Activated CD4-positive, alpha-beta T cell treated with anti-CD3 and anti-CD28 coated beads, Interleukin-2, amount 50 U/mL, for 48 hours (primary cell): ENCODE results near the gene CLPTM1.
"Not testable (repeated sequence)": the region's sequence is repeated elsewhere in the genome, so short reads cannot be mapped to it uniquely, and the experiment has no call there.

Source experiments
- DNase-seq, 2 experiments: peaks; one replicate each; pipeline ENCODE4 v3.0.0-alpha.2; 2020

CLPTM1 gene, protein sequence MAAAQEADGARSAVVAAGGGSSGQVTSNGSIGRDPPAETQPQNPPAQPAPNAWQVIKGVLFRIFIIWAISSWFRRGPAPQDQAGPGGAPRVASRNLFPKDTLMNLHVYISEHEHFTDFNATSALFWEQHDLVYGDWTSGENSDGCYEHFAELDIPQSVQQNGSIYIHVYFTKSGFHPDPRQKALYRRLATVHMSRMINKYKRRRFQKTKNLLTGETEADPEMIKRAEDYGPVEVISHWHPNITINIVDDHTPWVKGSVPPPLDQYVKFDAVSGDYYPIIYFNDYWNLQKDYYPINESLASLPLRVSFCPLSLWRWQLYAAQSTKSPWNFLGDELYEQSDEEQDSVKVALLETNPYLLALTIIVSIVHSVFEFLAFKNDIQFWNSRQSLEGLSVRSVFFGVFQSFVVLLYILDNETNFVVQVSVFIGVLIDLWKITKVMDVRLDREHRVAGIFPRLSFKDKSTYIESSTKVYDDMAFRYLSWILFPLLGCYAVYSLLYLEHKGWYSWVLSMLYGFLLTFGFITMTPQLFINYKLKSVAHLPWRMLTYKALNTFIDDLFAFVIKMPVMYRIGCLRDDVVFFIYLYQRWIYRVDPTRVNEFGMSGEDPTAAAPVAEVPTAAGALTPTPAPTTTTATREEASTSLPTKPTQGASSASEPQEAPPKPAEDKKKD

DNA sequence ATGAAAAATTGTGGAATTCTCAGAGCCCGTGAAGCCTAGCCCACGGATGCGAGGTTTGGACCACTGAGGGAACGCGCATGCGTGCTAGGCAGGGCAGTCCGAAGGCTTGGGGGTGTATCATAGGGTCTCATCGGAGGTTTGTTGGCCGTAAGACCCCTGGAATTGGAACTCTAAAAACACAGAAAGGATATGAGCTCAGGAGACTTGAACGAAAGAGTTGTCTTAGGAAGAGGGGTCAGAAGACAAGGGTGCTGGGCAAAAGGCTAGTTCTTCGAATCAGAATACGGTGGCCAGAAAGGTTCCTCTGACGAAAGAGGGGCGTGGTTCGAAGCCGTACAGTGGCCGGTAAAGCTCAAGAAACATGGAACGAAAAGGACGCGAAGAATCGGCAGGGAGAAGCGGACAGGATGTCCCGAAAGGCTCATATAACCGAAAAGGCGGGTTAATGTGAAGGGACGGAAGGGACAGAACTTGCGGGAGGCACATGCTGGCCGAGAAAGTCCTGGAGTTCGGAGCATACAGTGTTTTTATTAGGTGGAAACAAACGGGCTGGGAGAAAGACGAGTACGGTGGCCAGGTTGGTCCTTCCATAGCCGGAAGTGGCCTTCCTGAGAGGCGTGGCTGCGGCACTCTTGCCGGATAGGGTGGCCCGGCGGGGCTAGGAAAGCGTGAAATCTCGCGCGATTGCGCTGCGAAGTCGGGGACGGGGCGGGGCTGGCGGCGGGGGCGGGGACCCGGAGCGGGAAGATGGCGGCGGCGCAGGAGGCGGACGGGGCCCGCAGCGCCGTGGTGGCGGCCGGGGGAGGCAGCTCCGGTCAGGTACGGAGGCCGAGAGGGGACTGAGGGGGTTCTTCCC, at the start of gene CLPTM1:
Gene CLPTM1, plus strand, starts transcription at position 732 of the 856 bp plus-strand sequence. Its CDS starts 16 bp downstream, at position 748.
- DNase-seq = peak; percentile 96 to 97

DNA sequence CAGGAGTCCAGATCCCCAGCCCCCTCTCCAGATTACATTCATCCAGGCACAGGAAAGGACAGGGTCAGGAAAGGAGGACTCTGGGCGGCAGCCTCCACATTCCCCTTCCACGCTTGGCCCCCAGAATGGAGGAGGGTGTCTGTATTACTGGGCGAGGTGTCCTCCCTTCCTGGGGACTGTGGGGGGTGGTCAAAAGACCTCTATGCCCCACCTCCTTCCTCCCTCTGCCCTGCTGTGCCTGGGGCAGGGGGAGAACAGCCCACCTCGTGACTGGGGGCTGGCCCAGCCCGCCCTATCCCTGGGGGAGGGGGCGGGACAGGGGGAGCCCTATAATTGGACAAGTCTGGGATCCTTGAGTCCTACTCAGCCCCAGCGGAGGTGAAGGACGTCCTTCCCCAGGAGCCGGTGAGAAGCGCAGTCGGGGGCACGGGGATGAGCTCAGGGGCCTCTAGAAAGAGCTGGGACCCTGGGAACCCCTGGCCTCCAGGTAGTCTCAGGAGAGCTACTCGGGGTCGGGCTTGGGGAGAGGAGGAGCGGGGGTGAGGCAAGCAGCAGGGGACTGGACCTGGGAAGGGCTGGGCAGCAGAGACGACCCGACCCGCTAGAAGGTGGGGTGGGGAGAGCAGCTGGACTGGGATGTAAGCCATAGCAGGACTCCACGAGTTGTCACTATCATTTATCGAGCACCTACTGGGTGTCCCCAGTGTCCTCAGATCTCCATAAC, 49.6 kb upstream of the CLPTM1 start, which contains the start of gene APOE:
Gene APOE, plus strand, starts transcription at position 360 of the 724 bp plus-strand sequence. CDS start 829 bp downstream, outside the sequence.
- no peak for DNase-seq

DNA sequence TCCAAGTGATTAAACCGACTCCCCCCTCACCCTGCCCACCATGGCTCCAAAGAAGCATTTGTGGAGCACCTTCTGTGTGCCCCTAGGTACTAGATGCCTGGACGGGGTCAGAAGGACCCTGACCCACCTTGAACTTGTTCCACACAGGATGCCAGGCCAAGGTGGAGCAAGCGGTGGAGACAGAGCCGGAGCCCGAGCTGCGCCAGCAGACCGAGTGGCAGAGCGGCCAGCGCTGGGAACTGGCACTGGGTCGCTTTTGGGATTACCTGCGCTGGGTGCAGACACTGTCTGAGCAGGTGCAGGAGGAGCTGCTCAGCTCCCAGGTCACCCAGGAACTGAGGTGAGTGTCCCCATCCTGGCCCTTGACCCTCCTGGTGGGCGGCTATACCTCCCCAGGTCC, 47.6 kb upstream of the CLPTM1 start:
- DNase-seq = no peak

DNA sequence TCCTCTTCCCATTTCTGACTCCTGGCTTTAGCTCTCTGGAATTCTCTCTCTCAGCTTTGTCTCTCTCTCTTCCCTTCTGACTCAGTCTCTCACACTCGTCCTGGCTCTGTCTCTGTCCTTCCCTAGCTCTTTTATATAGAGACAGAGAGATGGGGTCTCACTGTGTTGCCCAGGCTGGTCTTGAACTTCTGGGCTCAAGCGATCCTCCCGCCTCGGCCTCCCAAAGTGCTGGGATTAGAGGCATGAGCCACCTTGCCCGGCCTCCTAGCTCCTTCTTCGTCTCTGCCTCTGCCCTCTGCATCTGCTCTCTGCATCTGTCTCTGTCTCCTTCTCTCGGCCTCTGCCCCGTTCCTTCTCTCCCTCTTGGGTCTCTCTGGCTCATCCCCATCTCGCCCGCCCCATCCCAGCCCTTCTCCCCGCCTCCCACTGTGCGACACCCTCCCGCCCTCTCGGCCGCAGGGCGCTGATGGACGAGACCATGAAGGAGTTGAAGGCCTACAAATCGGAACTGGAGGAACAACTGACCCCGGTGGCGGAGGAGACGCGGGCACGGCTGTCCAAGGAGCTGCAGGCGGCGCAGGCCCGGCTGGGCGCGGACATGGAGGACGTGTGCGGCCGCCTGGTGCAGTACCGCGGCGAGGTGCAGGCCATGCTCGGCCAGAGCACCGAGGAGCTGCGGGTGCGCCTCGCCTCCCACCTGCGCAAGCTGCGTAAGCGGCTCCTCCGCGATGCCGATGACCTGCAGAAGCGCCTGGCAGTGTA, 46.9 kb upstream of the CLPTM1 start:
- no peak for DNase-seq

DNA sequence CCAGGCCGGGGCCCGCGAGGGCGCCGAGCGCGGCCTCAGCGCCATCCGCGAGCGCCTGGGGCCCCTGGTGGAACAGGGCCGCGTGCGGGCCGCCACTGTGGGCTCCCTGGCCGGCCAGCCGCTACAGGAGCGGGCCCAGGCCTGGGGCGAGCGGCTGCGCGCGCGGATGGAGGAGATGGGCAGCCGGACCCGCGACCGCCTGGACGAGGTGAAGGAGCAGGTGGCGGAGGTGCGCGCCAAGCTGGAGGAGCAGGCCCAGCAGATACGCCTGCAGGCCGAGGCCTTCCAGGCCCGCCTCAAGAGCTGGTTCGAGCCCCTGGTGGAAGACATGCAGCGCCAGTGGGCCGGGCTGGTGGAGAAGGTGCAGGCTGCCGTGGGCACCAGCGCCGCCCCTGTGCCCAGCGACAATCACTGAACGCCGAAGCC, 46.3 kb upstream of the CLPTM1 start:
- no peak for DNase-seq

DNA sequence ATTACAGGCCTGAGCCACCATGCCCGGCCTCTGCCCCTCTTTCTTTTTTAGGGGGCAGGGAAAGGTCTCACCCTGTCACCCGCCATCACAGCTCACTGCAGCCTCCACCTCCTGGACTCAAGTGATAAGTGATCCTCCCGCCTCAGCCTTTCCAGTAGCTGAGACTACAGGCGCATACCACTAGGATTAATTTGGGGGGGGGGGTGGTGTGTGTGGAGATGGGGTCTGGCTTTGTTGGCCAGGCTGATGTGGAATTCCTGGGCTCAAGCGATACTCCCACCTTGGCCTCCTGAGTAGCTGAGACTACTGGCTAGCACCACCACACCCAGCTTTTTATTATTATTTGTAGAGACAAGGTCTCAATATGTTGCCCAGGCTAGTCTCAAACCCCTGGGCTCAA, 45.4 kb upstream of the CLPTM1 start:
- DNase-seq = no peak

DNA sequence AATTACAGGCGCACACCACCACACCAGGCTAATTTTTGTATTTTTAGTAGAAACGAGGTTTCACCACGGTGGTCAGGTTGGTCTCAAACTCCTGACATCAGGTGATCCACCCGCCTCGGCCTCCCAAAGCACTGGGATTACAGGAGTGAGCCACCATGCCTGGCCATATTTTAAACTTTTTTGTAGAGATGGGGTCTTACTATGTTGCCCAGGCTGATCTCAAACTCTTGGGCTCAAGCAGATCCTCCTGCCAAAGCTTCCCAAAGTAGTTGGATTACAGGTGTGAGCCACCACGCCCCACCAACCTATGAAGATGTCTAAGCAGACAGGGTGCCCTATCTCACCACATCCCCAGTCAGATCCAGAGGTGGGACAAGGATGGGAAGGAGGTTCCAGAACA, 43.3 kb upstream of the CLPTM1 start:
- not testable (repeated sequence) for DNase-seq

DNA sequence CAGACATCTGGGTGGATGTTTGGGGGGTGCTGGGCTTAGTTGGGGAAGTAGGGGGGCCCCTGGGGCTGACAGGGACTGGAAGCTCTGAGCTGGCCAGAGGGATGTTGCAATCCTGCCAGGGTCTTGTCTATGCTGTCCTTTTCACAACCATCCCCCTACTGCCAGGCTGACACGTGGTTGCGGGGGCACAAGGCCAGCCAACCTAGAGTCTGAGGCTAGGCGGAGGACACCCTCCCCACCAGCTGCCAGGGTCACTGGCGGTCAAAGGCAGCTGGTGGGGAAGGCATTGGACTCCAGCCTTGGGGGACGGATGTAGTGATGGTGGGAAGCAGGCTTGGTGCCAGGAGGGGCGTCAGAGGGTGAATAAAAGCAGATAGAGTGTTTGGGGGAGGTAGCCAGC, 42.3 kb upstream of the CLPTM1 start:
- DNase-seq = no peak

DNA sequence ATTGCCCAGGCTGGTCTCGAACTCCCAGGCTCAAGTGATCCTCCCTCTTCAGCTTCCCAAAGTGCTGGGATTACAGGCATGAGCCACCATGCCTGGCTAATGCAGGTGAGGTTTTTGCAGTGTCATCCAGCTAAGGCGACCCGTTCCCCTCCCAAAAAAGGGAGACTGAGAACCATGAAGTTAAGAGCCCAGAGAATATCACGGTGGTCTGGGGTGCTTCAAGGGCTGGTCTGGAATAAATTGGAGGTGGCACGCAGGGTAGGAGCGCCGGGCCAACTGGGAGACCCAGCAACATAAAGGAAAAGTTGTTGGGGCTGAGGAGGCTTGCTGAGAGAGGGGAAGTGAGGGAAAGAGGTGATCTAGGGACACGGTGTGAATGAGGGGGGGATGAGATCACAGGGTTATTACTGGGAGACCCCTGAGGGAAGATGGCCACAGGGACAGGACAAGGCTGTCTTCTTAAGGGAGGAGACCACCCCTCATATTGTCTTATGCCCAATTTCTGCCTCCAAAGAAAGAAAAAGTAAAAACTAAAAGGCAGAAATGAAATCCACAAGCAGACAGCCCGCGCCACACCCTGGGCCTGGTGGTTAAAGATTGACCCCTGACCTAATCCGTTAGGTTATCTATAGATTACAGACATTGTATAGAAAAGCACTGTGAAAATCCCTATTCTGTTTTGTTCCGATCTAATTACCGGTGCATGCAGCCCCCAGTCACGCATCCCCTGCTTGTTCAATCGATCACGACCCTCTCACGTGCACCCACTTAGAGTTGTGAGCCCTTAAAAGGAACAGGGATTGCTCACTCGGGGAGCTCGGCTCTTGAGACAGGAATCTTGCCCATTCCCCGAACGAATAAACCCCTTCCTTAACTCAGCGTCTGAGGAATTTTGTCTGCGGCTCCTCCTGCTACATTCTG, 41.4 kb upstream of the CLPTM1 start:
- DNase-seq = not testable (repeated sequence)

DNA sequence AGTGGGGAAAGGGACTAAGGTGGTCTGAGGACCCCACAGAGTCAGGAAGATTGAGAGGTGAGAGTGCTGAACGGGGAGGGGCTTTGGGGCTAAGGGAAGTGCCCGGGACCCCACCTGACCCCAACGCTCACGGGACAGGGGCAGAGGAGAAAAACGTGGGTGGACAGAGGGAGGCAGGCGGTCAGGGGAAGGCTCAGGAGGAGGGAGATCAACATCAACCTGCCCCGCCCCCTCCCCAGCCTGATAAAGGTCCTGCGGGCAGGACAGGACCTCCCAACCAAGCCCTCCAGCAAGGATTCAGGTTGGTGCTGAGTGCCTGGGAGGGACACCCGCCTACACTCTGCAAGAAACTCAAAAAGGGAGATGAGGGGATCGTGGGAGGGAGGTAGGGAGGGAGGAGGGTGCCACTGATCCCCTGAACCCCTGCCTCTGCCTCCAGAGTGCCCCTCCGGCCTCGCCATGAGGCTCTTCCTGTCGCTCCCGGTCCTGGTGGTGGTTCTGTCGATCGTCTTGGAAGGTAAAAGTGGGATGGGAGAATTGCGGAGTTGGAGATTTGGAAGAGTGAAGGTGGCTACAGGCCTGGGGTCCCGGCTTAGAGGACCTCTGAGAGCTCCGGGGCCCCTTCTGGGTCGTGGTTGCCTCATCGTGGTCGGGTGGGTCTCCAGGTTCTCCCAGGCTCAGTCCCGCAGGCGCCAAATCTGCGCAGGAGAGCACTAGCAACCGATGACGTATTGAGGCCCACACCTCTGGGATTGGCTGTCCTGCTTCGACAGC, 40.6 kb upstream of the CLPTM1 start, which contains the start of gene APOC1:
Gene APOC1, plus strand, starts transcription at position 176 of the 774 bp plus-strand sequence. Its CDS starts 284 bp downstream, at position 460.
- peak; percentile 78 to 86 for DNase-seq

DNA sequence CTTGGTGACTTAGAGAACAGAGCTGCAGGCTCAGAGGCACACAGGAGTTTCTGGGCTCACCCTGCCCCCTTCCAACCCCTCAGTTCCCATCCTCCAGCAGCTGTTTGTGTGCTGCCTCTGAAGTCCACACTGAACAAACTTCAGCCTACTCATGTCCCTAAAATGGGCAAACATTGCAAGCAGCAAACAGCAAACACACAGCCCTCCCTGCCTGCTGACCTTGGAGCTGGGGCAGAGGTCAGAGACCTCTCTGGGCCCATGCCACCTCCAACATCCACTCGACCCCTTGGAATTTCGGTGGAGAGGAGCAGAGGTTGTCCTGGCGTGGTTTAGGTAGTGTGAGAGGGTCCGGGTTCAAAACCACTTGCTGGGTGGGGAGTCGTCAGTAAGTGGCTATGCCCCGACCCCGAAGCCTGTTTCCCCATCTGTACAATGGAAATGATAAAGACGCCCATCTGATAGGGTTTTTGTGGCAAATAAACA, 30.9 kb upstream of the CLPTM1 start:
- DNase-seq = no peak

DNA sequence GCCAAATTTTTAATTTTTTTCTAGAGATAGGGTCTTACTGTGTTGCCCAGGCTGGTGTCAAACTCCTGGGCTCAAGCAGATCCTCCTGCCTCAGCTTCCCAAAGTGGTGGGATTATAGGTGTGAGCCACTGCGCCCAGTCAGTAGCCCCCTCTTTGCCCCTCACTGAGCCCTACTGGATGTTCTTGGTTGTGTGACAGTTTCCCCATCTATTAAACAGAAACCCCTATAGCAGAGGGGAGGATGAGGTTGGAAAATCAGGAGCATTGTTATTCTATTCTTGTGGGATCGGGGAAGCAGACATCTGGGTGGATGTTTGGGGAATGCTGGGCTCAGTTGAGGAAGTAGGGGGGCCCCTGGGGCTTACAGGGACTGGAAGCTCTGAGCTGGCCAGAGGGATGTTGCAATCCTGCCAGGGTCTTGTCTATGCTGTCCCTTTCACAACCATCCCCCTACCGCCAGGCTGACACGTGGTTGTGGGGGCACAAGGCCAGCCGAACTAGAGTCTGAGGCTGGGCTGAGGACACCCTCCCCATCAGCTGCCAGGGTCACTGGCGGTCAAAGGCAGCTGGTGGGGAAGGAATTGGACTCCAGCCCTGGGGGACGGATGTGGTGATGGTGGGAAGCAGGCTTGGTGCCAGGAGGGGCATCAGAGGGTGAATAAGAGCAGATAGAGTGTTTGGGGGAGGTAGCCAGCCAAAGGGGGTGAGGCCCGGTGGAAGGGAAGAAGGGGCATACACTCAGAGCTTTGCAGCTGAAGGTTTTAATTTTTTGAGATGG, 29.9 kb upstream of the CLPTM1 start:
- no peak for DNase-seq

DNA sequence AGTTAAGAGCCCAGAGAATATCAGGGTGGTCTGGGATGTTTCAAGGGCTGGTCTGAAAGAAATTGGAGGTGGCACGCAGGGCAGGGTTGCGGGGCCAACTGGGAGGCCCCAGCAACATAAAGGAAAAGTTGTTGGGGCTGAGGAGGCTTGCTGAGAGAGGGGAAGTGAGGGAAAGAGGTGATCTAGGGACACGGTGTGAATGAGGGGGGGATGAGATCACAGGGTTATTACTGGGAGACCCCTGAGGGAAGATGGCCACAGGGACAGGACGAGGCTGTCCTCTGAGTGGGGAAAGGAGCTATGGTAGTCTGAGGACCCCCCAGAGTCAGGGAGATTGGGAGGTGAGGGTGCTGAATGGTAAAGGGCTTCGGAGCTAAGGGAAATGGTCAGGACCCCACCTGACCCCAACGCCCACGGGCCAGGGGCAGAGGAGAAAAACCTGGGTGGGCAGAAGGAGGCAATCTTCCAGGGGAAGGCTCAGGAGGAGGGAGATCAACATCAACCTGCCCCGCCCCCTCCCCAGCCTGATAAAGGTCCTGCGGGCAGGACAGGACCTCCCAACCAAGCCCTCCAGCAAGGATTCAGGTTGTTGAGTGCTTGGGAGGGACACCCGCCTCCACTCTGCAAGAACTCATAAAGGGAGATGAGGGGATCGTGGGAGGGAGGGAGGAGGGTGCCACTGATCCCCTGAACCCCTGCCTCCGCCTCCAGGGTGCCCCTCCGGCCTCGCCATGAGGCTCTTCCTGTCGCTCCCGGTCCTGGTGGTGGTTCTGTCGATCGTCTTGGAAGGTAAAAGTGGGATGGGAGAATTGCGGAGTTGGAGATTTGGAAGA, 28.7 kb upstream of the CLPTM1 start:
- not testable (repeated sequence) for DNase-seq

DNA sequence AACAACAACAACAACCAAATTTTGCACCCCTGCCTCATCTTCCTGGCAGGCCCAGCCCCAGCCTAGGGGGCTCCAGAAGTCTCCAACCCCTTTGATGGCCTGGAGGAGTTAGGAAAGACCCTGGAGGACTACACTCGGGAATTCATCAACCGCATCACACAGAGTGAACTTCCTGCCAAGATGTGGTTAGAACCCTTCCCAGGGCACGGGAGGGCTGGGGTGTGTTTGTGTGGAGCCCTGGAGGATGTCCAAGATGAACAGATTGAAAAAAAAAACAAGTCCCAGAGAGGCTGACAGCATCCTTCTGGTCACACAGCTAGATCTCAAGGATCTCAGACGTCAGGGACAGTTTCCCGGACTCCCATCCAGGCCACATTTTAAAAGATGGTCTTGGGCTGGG, 27.4 kb upstream of the CLPTM1 start:
- no peak for DNase-seq

DNA sequence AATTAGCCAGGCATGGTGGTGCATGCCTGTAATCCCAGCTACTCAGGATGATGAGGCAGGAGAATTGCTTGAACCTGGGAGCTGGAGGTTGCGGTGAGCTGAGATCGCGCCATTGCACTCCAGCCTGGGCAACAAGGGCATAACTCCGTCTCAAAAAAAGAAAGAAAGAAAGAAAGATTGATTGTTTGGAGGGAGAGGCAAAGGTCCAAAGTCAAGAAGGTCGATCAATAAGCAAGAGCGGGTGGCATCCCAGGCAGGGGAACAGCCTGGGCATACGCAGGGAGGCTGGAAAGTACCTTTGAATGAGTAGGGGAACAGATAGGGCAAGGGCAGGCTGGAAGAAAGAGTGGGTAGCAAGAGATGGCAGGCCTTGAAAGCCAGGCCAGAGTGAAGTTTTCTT, 25.1 kb upstream of the CLPTM1 start:
- no peak for DNase-seq

DNA sequence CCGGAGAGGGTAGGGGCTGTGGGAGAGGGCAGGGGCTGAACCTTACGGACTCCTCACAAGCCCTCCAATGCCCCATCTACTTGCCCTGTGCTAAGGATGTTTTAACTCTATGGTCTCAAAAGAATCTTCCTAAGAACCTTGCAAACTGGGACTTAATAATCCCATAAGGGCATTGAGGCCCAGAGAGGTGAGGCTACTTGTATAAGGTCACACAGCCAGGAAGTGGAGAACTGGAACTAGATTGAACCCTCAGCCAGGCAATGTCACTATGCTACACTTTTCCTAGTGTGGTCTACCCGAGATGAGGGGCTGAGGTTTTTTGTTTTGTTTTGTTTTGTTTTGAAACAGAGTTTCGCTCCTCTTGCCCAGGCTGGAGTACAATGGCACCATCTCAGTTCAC, 23.6 kb upstream of the CLPTM1 start:
- no peak for DNase-seq

DNA sequence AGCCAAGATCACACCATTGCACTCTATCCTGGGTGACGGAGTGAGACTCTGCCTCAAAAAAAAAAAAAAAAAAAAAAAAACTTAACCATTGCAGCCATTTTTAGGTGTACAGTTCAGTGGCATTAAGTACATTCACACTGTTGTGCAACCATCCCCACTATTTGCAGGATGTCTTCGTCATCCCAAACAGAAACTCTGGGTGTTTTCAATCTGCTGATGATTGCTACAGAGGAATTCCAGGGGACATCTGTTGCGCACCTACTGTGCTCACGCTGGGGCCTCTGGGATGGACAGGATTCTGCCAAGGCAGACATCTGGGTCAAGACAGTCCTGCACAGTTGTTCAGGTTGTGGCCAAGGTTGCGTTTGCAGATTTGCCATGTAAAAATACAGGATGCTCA, 15.5 kb upstream of the CLPTM1 start:
- DNase-seq = no peak
